K562 (cell line): ENCODE measurements around the gene FN1. TPM values are rescaled to one million over a fixed set of nuclear protein-coding genes. Genes with fewer than 3 reads are reported as not detected.

Source experiments
- ATAC-seq: fragments of 200-7000 bp; cut with Tn5 transposase; 3 replicates; pipeline ENCODE4 v1.9.1; 2020; ENCODE audit warnings: moderate library complexity
- BruUV-seq: library from RNA; stranded (reverse); fragments of 400-500 nt; replicated peaks from 2 replicates; lab custom pipeline; 2021; lab: Mats Ljungman, UMichigan
- CTCF ChIA-PET: fragments of 300-600 bp; formaldehyde crosslinking; extraction: SDS; loops from one replicate; lab custom pipeline; 2021; ENCODE audit warnings: low intra/inter-chr PET ratio; lab: Yijun Ruan, JAX
- POLR2A ChIA-PET: fragments of 300-600, 350-650 bp; sonication (Branson Sonifier 250); formaldehyde crosslinking; extraction: SDS; loops from one replicate; lab custom pipeline; 2021; ENCODE audit warnings: antibody characterized with exemption, inconsistent platforms; lab: Yijun Ruan, JAX
- DNase-seq, 4 experiments: peaks; one replicate each; pipeline versions ENCODE4 v3.0.0 to v3.0.0-alpha.2; 2011 to 2018; ENCODE audit warnings: low spot score in 3 of 4, mixed read lengths in 3 of 4; ENCODE audit errors: extremely low read depth in 1 of 4
- FAIRE-seq: peaks from 2 replicates; lab custom pipeline; 2011; peaks lifted over from hg19 to GRCh38; lab: Jason Lieb, UNC
- H2AFZ ChIP-seq: 2 replicates; pipeline ENCODE4 v1.6.0; 2011; ENCODE audit warnings: low read depth, low read length, control low read depth, inconsistent platforms
- H3K27ac ChIP-seq: fragments of 200-600 bp; 3 replicates; pipeline ENCODE4 v1.8.0; 2011; ENCODE audit warnings: low read depth, mild to moderate bottlenecking, control low read depth, inconsistent platforms, low read length, moderate library complexity, mixed read lengths; ENCODE audit errors: extremely low read depth
- H3K27me3 ChIP-seq, 2 experiments: fragments of 300-600 bp in 1 of 2; 2 replicates in 1 of 2; 3 replicates in 1 of 2; pipeline versions ENCODE4 v1.6.0 to v1.8.0; 2011; ENCODE audit warnings: inconsistent platforms in 2 of 2, low read length in 2 of 2, mild to moderate bottlenecking in 1 of 2, mixed read lengths in 1 of 2, moderate library complexity in 1 of 2; ENCODE audit not compliant: control insufficient read depth in 2 of 2, insufficient read depth in 2 of 2
- H3K36me3 ChIP-seq: fragments of 300-600 bp; 3 replicates; pipeline ENCODE4 v1.8.0; 2011; ENCODE audit warnings: mild to moderate bottlenecking, low read length, inconsistent platforms; ENCODE audit not compliant: control insufficient read depth, insufficient read depth
- H3K4me1 ChIP-seq, 2 experiments: fragments of 200-600 bp in 1 of 2; replicated peaks in 1 of 2; 2 replicates in 1 of 2; 3 replicates in 1 of 2; pipeline versions ENCODE4 v1.5.1 to v1.8.0; 2011; ENCODE audit warnings: inconsistent platforms in 2 of 2, low read length in 2 of 2, mild to moderate bottlenecking in 1 of 2, mixed read lengths in 1 of 2, moderate library complexity in 1 of 2; ENCODE audit not compliant: control insufficient read depth in 2 of 2, insufficient read depth in 2 of 2
- H3K4me2 ChIP-seq: 2 replicates; pipeline ENCODE4 v1.6.1; 2011; ENCODE audit warnings: low read length, control low read depth, inconsistent platforms, mixed read lengths; ENCODE audit not compliant: insufficient read depth
- H3K4me3 ChIP-seq: fragments of 200-600 bp; sonication (generic), shearing (Covaris generic); 2 replicates; pipeline ENCODE4 v1.5.1; 2016; ENCODE audit warnings: control low read depth, inconsistent platforms
- H3K79me2 ChIP-seq: fragments of 200-600 bp; 3 replicates; pipeline ENCODE4 v1.8.0; 2011; ENCODE audit warnings: low read length, inconsistent platforms; ENCODE audit not compliant: control insufficient read depth, insufficient read depth
- H3K9ac ChIP-seq, 2 experiments: 2 replicates each; pipeline versions ENCODE4 v1.6.0 to v1.6.1; 2011; ENCODE audit warnings: low read depth in 2 of 2, low read length in 2 of 2, control low read depth in 1 of 2, inconsistent platforms in 1 of 2, mild to moderate bottlenecking in 1 of 2, mixed read lengths in 1 of 2; ENCODE audit not compliant: insufficient read depth in 1 of 2
- H3K9me1 ChIP-seq: one replicate; pipeline ENCODE4 v1.6.0; 2011; ENCODE audit warnings: inconsistent platforms, mild to moderate bottlenecking, low read length, moderate library complexity; ENCODE audit not compliant: control insufficient read depth, insufficient read depth
- H3K9me3 ChIP-seq: replicated peaks from 2 replicates; pipeline ENCODE4 v1.5.1; 2011; ENCODE audit warnings: low read depth, low read length, inconsistent platforms; ENCODE audit not compliant: control insufficient read depth, insufficient read depth
- H4K20me1 ChIP-seq: replicated peaks from 2 replicates; pipeline ENCODE4 v1.6.1; 2011; ENCODE audit warnings: low read length, inconsistent platforms, mixed read lengths; ENCODE audit not compliant: control insufficient read depth, insufficient read depth
- ZNF175 ChIP-seq: fragments of 200-800 bp; sonication (Bioruptor generic); IDR thresholded peaks from 2 replicates; pipeline ENCODE4 v1.6.1; 2016; ENCODE audit warnings: low read depth, mild to moderate bottlenecking, missing genetic modification characterization, missing compliant biosample characterization
- ZNF224 ChIP-seq: sonication (generic); formaldehyde crosslinking; IDR thresholded peaks from 2 replicates; pipeline ENCODE4 v1.8.0; 2022; ENCODE audit warnings: mild to moderate bottlenecking, missing genetic modification reagents
- ZNF561 ChIP-seq: fragments of 450-650 bp; formaldehyde crosslinking; conservative IDR thresholded peaks from 2 replicates; pipeline ENCODE4 v1.4.0; 2020; ENCODE audit warnings: mild to moderate bottlenecking, moderate library complexity
- WGBS: fragments of 100-300 bp; shearing (Covaris generic); methylation state at CpG from one replicate; pipeline ENCODE4 v1.1.6; 2016; ENCODE audit warnings: low coverage, mixed read lengths; ENCODE audit not compliant: insufficient coverage; ENCODE audit errors: missing lambda C conversion rate; 5-methylcytosine and 5-hydroxymethylcytosine counted together
- in situ Hi-C: fragments of 300-500 bp; cut with MboI; formaldehyde crosslinking; loops from 4 replicates; pipeline ENCODE4 v1.15.0; 2018; ENCODE audit warnings: inconsistent platforms, mixed read lengths
- intact Hi-C: fragments of 100-400 bp; cut with micrococcal nuclease; formaldehyde crosslinking; loops from 2 replicates; pipeline ENCODE4 v1.14.2; 2022
- polyA plus RNA-seq, 8 experiments: library from polyadenylated mRNA; depleted of rRNA in 4 of 8; stranded (reverse) in 5 of 8; unstranded in 3 of 8; fragments of >200 nt; fragmentation: Nextera tagmentation in 2 of 8; fragmentation: Illumina TruSeq in 1 of 8; extraction: Ambion mirVana in 2 of 8; extraction: Trizol in 1 of 8; gene quantifications; 2 replicates each; pipeline versions ENCODE4 v1.2.1 to v1.2.3, GENCODE V29; 2011 to 2014; ENCODE audit warnings: inconsistent platforms in 1 of 8, missing spikeins in 1 of 8
- total RNA-seq, 7 experiments: library from RNA; depleted of rRNA in 6 of 7; stranded (reverse); fragments of >200 nt in 6 of 7; fragmentation: Illumina TruSeq in 2 of 7; extraction: Trizol in 2 of 7; gene quantifications; 2 replicates each; pipeline versions ENCODE4 v1.2.1 to v1.2.3, GENCODE V29; 2011 to 2021; ENCODE audit warnings: low replicate concordance in 1 of 7
- TF ChIP-seq, protein P1 (sequence below): fragments of 250-450 bp; sonication (Bioruptor Pico); IDR thresholded peaks from 2 replicates; pipeline ENCODE4 v1.8.0; 2022; ENCODE audit warnings: moderate library complexity, mild to moderate bottlenecking, inconsistent platforms

FN1 gene
- total and polyA plus RNA-seq, 9 of the 15 experiments (the other 6 are each of a cell fraction or from before 2014, with no cell fraction given) = 7.4 to 19.1 (median 11.2) TPM

GRCh38 chr2:215363461-215364156 is 72.3 kb downstream of the FN1 start:
- BruUV-seq = no TSS peak
- Histone ChIP-seq H3K4me3 (no peak overlapping the region), H3K79me2 (no peaks in the 10 kb centered on the region), H3K9ac (no peak overlapping the region), H3K4me1 (peaks cover 0 to 6% of the 10 kb centered on the region in 2 experiments; a peak in 3 of 5 replicates), H3K27me3 (no peaks in the 10 kb centered on the region), H3K4me2 (no peak overlapping the region), H3K9me1 (no peaks in the 10 kb centered on the region), H3K9me3 (no peaks in the 10 kb centered on the region), H4K20me1 (no peaks in the 10 kb centered on the region), H3K27ac (no peak overlapping the region), H3K36me3 (peaks cover 28% of the 10 kb centered on the region; the same call in 2 of the 3 replicates), H2AFZ (no peak overlapping the region)
- POLR2A ChIA-PET = no interaction called here
- DNase-seq = no peak
- in situ Hi-C loops (loop anchor here (10.0 kb wide), 1 partner anchor 879 kb away; no protein-coding TSS in a partner anchor), intact Hi-C loops (no loop called here)
- no peak for ATAC-seq
- FAIRE-seq = no peak
- TF ChIP-seq, protein P1, sequence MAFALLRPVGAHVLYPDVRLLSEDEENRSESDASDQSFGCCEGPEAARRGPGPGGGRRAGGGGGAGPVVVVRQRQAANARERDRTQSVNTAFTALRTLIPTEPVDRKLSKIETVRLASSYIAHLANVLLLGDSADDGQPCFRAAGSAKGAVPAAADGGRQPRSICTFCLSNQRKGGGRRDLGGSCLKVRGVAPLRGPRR (CRISPR knock-in tag) = no peak
- TF ChIP-seq ZNF224 (CRISPR knock-in tag) (no peak), ZNF175 (CRISPR knock-in tag) (no peak), ZNF561 (no peak)
- CTCF ChIA-PET = no interaction called here
- WGBS = 75% methylated on average over 2 of the region's 2 CpGs
